ENCODE data around the gene ITPKC.

- TF ChIP-seq CTCF (IDR thresholded peaks at IDR 0.05) (no peak), POLR2A (IDR thresholded peaks at IDR 0.05) (no peak)
Observed at GRCh38 chr19:40695881-40696280, 21.0 kb upstream of the ITPKC start.
